Activated CD8-positive, alpha-beta T cell treated with anti-CD3 and anti-CD28 coated beads, Interleukin-2, amount 10 ng/mL, durations not matched to agents 7 days and 5 days (primary cell): ENCODE measurements around the gene ZFR. TPM values are rescaled to one million over a fixed set of nuclear protein-coding genes. Genes with fewer than 3 reads are reported as not detected.

ENCODE experiments used
- ATAC-seq: fragments of 150-1000 bp; cut with Tn5 transposase; one replicate; pipeline ENCODE4 v1.10.0; 2021; ENCODE audit warnings: moderate library complexity
- CTCF ChIA-PET: fragments of 350-600 bp; sonication (Branson Sonifier 250); formaldehyde crosslinking; loops from one replicate; lab custom pipeline; 2021; ENCODE audit warnings: antibody characterized with exemption; lab: Charles Lee
- POLR2A ChIA-PET: fragments of 350-600 bp; sonication (Branson Sonifier 250); formaldehyde crosslinking; loops from one replicate; lab custom pipeline; 2021; ENCODE audit warnings: antibody characterized with exemption; lab: Charles Lee
- DNase-seq: peaks from one replicate; pipeline ENCODE4 v3.0.0-alpha.2; 2020
- H3K27ac Mint-ChIP-seq: one replicate; pipeline ENCODE4 v1.8.0; 2021; ENCODE audit warnings: mild to moderate bottlenecking, mixed read lengths
- H3K27me3 Mint-ChIP-seq: one replicate; pipeline ENCODE4 v1.8.0; 2021; ENCODE audit warnings: low read depth, mixed read lengths
- H3K36me3 Mint-ChIP-seq: one replicate; pipeline ENCODE4 v1.8.0; 2021; ENCODE audit warnings: low read depth, mixed read lengths
- H3K4me1 Mint-ChIP-seq: one replicate; pipeline ENCODE4 v1.8.0; 2021; ENCODE audit warnings: low read depth, mixed read lengths
- H3K4me3 Mint-ChIP-seq: one replicate; pipeline ENCODE4 v1.8.0; 2021; ENCODE audit warnings: mild to moderate bottlenecking, mixed read lengths
- H3K9me3 Mint-ChIP-seq: one replicate; pipeline ENCODE4 v1.8.0; 2022; ENCODE audit warnings: mixed read lengths; ENCODE audit not compliant: insufficient read depth
- microRNA-seq: library from miRNA; unstranded; fragments of <30 nt; microRNA quantifications from one replicate; pipeline ENCODE4 v1.2.0, GENCODE V29; 2022
- total RNA-seq, 2 experiments: library from RNA; stranded (reverse); gene quantifications; one replicate each; pipeline ENCODE4 v1.2.3, GENCODE V29; 2021

ZFR gene
- total RNA-seq, 2 experiments from 2014 or later, result 46.3 to 48.7 TPM

- H3K36me3 Mint-ChIP-seq, result peaks cover 23% of the 10 kb centered on the region
- ATAC-seq, result no peak
- ChIA-PET CTCF (interaction anchor here (1.1 to 1.8 kb wide), 2 partner anchors 10 to 74 kb away, joined by 3 to 4 read pairs; no protein-coding TSS in a partner anchor), POLR2A (interaction anchor here (1.8 kb wide), 1 partner anchor 37 kb away, joined by 5 read pairs; no protein-coding TSS in a partner anchor)
- no peak overlapping the region for H3K27ac Mint-ChIP-seq
- H3K4me1 Mint-ChIP-seq, result peaks cover 38% of the 10 kb centered on the region
- no peaks in the 10 kb centered on the region for H3K9me3 Mint-ChIP-seq
- no peaks in the 10 kb centered on the region for H3K27me3 Mint-ChIP-seq
- no peak overlapping the region for H3K4me3 Mint-ChIP-seq
- DNase-seq, result no peak
Measured at GRCh38 chr5:32307769-32308194, 136.8 kb downstream of the ZFR start.

DNA sequence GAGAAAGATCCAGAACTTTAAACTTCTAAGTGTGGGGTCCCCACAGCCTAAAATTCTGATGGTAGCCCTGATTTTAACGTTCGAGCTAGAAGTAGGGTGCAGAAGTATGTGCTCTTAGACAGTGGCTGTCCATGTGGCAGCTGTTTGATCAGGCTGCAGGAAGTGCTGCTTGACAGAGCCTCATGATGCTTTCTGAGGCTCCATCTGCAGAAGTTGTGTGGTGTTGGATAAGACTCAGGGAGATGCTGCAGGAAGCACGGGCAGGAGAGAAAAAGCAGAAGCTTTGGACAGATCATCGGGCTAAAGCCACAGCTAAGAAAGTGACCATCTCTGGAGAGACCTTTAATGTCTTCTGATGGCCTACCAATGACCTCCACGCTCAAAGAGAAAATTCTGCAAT, 139.9 kb downstream of the ZFR start:
- peaks cover 28% of the 10 kb centered on the region for H3K4me1 Mint-ChIP-seq
- peaks cover 22% of the 10 kb centered on the region for H3K36me3 Mint-ChIP-seq
- POLR2A ChIA-PET, result no interaction called here
- H3K27me3 Mint-ChIP-seq, result no peaks in the 10 kb centered on the region
- H3K27ac Mint-ChIP-seq, result no peak overlapping the region
- H3K9me3 Mint-ChIP-seq, result no peaks in the 10 kb centered on the region
- H3K4me3 Mint-ChIP-seq, result no peak overlapping the region
- ATAC-seq (peak; percentile 39), DNase-seq (no peak)
- CTCF ChIA-PET, result interaction anchor here (1.0 to 1.4 kb wide), 2 partner anchors 25 to 72 kb away, joined by 5 to 7 read pairs; no protein-coding TSS in a partner anchor

Small RNA genes within 50 kb of the gene (microRNA-seq; reads per million reads assigned to microRNA genes)
- gene MIR579, result 9.8 reads per million, percentile 24 among the genes with 10 or more reads in this experiment

Other genes with a start within 250 kb of the ZFR start
- gene MTMR12, start 131.8 kb downstream of the ZFR start, total RNA-seq, result 10 to 100 TPM; 23.9 to 29.4 TPM
- 100 to 1,000 TPM; 352 to 377 TPM for gene SUB1, start 140.8 kb upstream of the ZFR start, total RNA-seq